Stimulated activated CD4-positive, alpha-beta T cell treated with anti-CD3 and anti-CD28 coated beads, Interleukin-12 subunit alpha, Interleukin-12 subunit beta, amount 100 ng/mL, for 4 hours (primary cell): Measurements from ENCODE around the gene PLAGL2.
"Not testable (repeated sequence)": the region's sequence is repeated elsewhere in the genome, so short reads cannot be mapped to it uniquely, and the experiment has no call there.

ENCODE experiments used
- DNase-seq: peaks from one replicate; pipeline ENCODE4 v3.0.0-alpha.2; 2020

PLAGL2 gene, protein sequence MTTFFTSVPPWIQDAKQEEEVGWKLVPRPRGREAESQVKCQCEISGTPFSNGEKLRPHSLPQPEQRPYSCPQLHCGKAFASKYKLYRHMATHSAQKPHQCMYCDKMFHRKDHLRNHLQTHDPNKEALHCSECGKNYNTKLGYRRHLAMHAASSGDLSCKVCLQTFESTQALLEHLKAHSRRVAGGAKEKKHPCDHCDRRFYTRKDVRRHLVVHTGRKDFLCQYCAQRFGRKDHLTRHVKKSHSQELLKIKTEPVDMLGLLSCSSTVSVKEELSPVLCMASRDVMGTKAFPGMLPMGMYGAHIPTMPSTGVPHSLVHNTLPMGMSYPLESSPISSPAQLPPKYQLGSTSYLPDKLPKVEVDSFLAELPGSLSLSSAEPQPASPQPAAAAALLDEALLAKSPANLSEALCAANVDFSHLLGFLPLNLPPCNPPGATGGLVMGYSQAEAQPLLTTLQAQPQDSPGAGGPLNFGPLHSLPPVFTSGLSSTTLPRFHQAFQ

DNA sequence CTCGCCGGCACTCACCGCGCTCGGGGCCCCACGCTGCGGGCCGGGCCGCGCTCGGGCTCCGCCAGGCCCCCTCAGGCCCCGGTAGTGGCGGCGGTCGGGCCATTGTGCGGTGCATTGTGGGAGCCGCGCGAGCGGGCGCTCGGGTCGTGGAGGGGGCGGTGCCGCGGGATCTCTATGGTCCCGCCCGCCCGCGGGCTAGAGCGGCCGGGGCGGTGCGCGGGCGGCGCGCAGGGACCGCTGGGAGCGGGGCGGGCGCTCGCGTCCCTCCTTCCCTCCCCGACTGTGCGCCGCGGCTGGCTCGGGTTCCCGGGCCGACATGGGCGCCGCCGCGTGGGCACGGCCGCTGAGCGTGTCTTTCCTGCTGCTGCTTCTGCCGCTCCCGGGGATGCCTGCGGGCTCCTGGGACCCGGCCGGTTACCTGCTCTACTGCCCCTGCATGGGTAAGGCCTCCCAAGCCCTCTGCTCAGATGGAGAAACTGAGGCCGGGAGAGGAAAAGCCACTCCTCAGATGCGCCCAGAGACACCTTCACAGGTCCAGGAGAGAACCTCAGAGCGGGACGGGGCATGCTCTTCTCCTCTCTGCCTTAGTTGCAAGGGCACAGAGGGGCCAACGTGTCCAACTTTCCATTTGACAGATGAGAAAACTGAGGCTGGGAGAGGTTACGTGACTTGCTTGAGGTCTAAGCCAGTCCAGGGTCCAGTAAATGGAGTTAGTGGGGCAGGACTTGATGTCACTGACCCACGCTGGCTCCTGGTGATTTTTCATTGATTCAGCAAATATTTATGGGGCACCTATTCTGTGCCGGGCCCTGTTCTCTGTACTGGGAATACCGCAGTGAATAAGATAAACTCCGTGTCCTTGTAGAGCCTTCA, at the start of gene PLAGL2, which contains the start of gene POFUT1:
Gene PLAGL2 (minus strand): TSS at position 118 of the 873 bp plus-strand sequence. CDS start 5,565 bp downstream, outside the sequence.
Gene POFUT1 (plus strand): TSS at position 255 of the 873 bp plus-strand sequence. CDS start 62 bp downstream, at position 317.
- DNase-seq = peak; percentile 90

DNA sequence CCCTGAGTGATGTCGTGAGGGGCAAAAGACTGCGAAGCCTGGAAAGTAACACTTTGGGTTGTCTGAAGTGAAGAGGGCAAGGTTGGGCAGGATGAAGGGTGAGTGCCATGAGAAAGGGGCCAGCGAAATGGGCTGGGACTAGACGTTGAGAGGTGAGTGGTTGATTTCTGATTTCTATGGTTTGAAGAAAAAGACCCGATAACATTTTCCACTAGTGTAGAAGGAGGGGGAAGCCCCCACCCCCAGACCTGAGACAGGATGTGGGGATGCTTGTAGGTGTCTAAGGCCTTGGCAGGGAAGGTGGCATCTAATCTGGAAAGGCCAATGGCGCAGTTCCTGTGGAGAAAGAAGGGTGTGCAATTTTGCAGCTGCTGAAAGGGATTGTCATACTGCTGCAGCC, 44.6 kb upstream of the PLAGL2 start:
- peak; percentile 76 for DNase-seq

DNA sequence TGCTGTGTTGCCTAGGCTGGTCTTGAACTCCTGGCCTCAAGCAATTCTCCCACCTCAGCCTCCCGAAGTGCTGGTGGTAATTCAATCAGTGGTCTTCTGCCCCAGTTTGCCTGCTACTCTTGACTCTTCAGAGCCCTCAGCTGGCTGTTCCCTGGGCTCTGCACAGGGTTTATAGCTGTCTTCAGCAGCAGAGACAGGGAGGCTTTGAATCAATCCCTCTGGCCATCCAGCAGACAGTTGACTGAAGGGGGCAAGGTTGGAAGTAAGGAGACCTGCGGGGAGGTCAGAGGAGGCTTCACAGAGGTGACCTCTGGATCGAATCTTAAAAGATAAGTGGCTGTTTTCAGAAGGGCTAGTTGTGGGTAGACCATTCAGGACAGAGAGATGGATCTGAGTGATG, 43.9 kb upstream of the PLAGL2 start:
- DNase-seq = no peak

DNA sequence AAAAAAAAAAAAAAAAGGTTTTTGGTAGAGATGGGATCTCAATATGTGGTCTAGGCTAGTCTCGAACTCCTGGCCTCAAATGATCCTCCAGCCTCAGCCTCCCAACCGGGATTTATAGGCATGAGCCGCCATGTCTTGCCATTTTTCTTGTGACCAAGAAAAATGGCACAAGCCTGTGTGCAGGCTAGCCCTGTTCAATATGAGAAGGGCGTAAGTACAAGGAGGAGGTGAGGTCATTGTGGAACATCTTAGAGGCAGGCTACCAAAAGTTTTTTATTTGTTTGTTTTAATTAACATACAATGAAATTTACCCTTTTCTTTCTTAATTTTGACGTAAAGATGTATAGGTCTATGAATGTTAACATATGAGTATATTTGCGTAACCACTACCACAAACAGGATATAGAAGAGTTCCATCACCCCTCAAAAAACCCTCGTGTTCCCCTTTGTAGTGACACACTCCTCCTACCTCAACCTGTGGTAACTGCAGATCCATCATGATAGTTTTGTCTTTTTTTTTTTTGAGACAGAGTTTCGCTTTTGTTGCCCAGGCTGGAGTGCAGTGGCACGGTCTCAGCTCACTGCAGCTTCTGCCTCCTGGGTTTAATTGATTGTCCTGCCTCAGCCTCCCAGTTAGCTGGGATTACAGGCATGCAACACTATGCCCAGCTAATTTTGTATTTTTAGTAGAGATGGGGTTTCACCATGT, 41.6 kb upstream of the PLAGL2 start:
- no peak for DNase-seq

DNA sequence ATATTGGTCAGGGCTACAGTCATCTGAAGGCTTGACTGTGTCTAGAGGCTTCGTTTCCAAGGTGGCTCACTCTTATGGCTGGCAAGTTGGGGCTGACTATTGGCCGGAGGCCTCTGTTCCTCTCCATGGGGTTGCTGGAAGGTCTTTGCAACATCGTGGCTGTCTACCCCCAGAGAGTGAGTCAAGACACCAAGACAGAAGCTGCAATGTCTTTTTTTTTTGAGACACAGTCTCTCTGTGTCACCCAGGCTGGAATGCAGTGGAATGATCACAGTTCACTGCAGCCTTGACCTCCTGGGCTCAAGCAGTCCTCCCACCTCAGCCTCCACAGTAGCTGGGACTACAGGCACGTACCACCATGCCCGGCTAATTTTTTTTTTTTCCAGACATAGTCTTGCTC, 40.5 kb upstream of the PLAGL2 start:
- no peak for DNase-seq

DNA sequence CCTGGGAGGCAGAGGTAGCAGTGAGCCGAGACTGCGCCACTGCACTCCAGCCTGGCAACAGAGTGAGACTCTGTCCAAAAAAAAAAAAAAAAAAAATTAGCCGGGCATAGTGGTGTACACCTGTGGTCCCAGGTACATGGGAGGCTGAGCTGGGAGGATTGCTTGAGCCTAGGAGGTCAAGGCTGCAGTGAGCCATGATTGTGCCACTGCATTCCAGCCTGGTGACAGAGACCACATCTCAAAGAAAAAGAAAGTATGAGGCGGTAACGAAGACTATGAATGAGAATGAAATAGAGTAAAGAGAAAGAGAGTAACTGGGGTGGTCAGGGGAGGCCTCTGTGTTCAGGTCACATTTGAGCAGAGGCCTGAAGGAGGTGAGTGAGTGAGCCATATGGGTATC, 38.7 kb upstream of the PLAGL2 start:
- not testable (repeated sequence) for DNase-seq

DNA sequence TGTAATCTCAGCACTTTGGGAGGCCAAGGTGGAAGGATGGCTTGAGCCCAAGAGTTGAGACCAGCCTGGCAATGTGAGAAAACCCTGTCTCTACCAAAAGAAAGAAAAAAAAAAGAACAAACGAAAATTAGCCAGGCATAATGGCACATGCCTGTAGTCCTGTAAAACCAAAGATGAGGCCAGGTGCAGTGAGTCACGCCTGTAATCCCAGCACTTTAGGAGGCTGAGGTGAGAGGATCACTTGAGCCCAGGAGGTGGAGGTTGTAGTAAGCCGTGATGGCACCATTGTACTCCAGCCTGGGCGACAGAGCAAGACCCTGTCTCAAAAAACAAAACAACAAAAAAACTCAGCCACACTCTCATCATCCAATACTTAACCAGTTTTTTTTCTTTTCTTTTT, 37.4 kb upstream of the PLAGL2 start:
- DNase-seq = no peak

DNA sequence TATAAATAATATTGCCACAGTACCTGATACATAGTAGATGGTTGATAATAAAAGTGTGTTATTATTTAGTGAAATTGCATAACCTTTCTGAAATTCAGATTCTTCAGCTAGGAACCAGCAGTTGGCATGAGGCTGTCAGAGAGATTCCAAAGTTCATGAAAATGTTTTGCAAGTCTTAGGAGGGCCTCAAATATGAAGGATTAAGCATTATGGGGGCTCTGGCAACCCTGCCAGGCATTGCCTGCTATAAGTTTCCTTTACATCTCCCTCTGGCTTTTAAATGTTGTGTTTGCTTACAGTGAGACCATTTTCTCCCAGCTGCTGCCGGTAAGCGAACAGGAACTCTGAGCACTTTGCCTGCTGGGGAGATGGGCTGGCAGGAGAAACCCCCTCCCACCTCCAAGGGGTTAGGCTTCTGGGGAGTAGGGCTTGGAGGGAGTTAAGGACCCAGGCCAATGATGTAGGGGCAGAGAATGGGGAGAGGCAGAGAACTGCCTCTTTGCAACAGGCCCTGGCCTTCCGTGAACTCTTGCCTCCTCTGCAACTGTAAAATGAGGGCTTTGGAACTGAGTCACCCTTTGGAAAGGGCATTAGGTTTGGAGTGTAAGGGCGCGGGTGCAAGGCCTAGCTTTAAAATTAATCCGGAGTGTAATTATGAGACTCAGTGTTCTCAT, 36.7 kb upstream of the PLAGL2 start:
- DNase-seq = no peak

DNA sequence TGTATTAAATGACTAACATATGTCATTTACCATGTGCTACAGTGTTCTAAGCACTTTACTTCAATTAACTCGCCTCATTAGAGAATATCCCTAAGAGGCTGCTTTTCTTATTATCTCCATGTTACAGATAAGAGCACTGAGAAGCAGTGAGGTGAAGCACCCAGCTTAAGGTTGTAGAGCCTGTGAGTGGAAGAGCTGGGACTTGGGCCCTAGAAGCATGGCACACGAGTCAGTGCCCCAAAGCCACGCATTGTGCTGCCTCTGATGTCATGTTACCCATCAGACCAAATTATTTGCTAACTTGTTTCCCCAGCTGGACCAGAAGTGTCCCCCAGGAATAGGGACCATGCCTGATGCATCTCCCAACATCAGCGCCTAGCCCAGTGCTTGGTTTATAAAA, 34.3 kb upstream of the PLAGL2 start:
- DNase-seq = no peak

DNA sequence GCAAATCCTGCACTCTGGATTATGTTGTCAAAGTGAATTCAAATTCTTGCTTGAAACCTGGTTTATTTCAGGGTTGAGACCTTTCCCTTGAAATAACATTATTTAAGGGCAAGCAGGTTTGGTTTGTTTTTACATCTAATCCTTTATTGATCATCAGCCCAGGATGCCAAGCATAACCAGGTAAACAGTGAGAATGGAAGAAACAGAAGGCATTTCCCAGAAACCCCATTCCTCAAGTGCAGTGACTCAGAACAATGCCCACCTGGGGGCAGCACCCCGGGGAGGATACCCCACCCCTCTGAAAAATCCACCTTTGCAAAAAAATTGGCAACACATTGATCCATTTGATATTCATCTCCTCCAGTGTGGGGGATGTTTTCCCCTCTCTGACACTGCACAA, 32.7 kb upstream of the PLAGL2 start:
- DNase-seq = no peak

DNA sequence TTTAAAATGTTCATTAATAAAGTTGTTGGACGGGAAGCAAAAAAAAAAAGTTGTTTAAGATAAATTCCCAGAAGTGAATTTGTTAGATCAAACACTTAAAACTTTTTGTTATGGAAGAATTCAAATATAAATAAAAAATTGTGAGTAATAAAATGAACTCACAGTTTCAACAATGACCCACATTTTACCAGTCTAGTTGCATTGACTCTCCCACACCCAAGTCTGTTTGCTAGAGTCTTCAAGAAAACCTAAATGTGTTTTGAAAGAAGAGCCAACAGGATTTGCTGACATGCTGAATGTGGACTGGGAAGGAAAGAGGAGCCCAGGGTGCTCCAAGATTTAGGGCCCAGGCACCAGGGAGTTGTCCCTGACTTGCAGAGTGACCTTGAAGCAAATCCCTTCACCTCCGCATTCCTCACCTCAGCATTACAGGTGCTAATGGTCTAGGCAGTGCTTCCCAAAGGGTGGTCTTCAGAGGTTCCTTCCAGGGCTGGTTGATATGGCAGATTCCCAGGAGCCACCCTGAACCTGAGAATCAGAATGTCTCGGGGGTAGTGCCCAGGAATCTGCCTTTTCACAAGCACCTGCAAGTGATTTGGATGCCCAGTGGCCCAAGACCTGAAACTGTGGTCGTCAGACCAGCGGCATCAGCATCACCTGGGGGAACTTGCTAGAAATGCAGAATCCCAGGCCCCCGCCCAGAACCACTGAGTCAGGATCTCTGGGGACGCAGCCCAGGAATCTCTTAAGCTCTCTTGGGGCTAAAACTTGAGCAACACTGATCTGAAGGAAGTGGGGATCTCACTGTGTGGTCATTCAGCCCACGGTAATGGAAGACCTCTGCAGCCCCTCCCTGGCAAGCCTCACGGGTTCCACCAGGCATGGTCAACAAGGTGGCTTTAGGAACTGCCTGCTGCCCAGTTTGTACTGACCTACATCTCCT, 31.2 kb upstream of the PLAGL2 start:
- DNase-seq = no peak

DNA sequence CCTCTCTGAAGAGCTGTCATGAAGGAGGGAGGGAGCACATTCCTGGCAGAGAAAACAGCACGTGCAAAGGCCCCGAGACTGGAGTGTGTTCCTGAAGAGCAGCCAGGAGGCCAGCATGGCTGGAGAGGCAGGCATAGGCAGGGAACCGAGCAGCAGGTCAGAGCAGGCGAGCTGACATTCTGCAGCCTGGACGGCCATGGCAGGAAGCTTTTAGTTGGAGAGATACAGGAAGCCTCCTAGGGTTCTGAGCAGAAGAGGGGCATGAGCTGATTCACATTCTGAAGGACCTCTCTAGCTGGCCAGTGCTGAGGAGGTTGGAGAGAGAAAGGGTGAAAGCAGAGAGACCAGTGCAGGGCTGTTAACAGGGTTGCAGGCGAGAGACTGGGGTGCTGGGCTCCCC, 29.9 kb upstream of the PLAGL2 start:
- no peak for DNase-seq

DNA sequence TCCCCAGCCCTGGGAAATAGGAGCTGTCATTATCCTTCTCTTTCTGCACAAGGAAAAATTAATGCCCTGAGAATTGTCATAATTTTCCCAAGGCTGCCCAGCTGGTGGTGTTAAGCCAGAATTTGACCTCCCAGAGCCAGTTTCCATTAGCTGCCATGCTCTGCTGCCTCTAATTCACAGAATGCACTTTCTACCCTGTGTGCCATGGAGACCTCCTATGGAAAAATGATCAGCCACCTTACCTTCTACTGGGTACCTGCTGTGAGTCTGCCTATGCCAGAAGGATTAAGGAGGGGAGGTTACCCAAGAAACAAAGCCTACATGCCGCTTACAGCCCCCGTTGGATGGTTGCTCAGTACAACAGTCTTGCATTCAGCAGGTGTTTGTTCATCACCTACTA, 29.3 kb upstream of the PLAGL2 start:
- DNase-seq = no peak

DNA sequence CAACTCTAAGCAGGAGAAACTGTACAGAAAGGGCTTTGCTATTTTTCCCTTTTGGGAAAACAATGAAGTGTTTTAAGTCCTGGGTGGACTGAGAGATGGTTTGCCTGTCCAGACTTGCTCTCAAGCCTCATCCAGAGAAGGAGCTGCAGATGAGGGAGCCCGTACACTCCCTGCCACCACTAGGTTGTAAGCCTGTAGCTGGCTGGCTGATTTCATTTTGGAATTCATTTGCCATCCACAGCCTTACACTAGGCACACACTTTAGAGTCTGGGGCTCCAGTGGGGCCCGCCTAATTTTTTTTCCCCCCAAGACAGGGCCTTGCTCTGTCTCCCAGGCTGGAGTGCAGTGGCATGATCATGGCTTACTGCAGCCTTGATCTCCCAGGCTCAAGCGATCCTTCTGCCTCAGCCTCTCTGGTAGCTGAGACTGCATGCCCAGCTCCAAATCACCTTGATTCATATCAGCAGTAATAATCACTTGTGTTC, 28.5 kb upstream of the PLAGL2 start:
- DNase-seq = no peak

DNA sequence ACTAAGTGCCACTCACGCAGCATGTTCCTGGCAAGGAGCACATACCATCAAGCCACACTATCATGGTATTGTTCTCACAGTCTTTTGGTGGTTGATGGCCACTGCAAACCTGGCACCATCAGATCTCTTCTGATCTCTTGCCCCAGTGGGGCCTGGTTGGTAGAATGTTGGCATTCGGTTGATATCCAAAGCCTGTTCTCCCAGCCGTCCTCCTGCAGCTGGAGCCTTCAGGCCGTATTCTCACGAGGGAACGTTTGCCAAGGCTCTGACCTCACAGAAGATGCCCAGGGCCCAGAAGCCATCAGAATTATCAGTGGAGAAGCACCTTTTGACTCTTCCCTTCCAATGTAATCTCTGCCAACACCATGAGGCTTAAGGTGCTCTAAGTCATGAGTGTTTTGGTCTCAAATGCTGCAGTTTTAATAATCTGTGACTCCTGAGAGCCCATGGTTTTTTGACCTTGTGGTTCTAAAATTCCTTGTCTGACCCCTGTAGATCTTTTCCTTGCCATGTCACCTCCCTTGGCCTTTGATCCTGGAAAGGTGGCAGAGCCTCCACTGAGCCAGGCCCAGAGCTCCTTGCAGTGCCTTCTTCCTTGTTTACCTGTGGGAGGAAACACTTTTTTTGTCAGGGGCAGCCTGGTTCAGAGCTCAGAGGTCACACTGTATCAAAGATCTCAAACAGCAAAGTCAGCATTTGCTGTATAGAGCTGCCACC, 27.9 kb upstream of the PLAGL2 start:
- DNase-seq = no peak

DNA sequence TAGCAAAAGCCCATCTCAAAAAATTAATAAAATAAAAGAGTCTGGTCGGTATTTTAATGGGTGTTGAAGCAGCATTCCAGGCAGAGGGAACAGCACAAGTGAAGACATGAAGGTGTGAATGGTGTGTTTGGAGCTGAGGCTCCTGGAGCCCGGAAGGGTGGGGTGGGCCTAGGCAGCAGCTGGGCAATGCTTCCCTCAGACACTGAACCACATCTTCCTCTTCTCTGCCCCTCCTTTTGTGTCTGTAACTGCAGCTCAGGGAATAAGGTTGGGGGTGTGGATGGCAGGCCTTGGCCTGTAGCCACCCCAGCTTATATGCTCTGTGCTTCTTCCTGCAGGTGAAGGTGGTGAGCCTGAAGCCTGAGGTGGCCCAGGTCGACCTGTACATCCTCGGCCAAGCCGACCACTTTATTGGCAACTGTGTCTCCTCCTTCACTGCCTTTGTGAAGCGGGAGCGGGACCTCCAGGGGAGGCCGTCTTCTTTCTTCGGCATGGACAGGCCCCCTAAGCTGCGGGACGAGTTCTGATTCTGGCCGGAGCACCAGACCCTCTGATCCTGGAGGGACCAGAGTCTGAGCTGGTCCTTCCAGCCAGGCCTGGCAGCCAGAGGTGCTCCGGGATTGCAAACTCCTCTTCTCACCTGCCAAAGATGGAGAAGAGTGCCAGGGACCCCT, 26.7 kb upstream of the PLAGL2 start:
- no peak for DNase-seq

DNA sequence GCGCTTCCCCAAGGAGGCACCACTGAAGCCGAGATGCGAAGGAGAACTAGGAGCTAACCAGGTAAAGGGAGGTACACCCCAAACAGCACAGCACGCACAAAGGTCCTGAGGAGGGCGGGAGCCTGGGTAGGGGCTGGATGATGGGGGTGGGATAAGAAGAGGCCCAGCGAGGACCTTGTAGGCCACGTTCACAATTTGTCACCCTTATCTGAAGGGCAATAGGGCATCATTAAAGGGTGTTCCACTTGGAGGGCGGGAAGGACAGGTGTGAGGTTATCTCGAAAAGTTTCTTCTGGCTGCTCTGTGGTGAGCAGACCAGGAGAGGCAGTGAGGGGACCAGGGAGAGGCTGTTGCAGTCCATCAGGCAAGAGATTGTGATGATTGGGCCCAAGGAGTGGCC, 25.7 kb upstream of the PLAGL2 start:
- DNase-seq = no peak

DNA sequence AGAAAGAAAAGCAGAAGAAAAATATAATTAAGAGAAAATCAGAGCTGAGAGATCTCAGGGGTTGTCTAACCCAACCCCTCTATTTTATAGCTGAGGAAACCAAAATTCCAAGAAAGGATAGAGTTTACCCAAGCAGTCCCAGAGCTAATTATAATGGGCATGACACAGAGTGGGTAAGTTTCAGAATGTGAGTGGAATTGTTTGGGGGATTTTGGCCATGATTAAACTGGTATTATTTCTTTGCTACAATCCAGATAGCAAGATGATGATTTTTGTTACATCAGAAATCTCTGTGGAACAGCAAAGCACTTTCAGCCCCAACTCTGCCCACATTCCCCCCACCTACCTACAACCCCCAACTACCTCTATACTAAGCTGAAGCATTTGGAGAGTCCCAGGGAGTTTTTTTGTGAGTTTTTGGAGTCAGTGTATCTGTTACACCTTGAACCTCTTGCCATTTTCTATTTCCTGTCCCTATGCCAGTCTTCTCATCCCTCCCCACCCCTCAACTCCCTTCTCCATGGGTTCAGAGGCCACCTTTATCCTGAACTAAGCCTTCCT, 24.9 kb upstream of the PLAGL2 start:
- DNase-seq = no peak

DNA sequence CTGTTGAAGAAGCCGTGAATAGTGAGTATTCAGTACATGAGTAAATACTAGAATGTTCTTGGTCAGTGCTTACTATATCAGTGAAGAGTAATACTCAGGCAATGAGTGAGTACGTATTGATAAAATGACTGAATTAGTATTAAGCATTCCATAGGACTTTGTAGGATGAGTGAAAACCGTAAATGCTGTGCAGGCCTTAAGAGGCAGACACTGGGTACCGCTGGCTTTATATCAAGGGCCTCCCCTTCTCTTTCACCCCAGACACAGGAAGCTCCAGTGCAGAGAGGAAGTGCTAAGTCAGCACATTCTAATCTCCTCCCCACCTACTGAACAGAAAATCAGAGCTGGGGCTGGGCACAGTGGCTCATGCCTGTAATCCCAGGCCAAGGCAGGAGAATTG, 24.3 kb upstream of the PLAGL2 start:
- peak; percentile 26 for DNase-seq

DNA sequence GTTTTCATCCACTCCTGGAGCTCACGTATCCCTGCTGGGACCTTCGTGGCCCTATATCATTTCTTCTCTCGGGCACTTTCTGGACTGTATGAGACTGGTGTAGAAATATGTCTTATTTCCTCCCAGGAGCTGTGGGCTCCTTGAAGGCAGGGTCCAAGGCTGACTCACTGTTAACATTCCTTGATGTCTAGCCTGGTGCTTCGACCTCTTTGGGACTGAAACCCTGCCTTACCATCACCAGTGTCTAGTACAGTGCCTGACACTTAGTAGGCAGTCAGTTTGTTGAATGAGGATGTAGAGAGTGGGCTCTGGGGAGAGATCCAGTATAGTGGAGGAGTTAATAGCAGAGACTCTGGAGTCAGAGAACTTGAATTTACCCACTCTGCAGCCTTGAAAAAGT, 23.7 kb upstream of the PLAGL2 start:
- DNase-seq = no peak
